ENCODE data around the gene TMEM125.

The TMEM125 gene

DNA sequence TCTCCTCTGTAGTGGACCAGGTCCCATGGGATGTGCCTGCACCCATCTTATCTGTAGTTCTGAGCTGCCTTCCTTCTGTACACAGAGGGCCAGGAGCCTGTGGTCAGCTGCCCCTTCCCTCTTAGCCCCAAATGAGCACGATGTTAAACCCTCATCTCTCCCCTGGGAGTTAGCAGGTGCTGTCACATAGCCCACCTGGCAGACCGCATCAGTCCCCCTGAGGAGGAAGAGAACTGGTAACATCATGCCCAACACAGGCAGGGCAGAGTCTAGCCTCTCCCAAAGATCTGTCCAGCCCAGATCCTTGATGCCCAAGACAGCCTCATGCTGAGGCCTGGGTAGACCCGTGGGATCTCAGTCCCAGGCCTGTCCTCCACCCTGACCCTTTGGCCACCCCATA lies 35.7 kb downstream of the TMEM125 start:
- no peaks in the 10 kb centered on the region for H3F3A ChIP-seq (ENCODE audit: control insufficient read depth, insufficient read depth)
- H3K4me2 ChIP-seq (ENCODE audit: low read length), result no peak overlapping the region
- no peak for TF ChIP-seq EZH2phosphoT487 (IDR thresholded peaks at IDR 0.05; ENCODE audit: borderline replicate concordance, low read length)
- TF ChIP-seq, protein P1, sequence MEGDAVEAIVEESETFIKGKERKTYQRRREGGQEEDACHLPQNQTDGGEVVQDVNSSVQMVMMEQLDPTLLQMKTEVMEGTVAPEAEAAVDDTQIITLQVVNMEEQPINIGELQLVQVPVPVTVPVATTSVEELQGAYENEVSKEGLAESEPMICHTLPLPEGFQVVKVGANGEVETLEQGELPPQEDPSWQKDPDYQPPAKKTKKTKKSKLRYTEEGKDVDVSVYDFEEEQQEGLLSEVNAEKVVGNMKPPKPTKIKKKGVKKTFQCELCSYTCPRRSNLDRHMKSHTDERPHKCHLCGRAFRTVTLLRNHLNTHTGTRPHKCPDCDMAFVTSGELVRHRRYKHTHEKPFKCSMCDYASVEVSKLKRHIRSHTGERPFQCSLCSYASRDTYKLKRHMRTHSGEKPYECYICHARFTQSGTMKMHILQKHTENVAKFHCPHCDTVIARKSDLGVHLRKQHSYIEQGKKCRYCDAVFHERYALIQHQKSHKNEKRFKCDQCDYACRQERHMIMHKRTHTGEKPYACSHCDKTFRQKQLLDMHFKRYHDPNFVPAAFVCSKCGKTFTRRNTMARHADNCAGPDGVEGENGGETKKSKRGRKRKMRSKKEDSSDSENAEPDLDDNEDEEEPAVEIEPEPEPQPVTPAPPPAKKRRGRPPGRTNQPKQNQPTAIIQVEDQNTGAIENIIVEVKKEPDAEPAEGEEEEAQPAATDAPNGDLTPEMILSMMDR (IDR thresholded peaks at IDR 0.05; ENCODE audit: low read depth, low read length, poor library complexity, severe bottlenecking), result no peak

DNA sequence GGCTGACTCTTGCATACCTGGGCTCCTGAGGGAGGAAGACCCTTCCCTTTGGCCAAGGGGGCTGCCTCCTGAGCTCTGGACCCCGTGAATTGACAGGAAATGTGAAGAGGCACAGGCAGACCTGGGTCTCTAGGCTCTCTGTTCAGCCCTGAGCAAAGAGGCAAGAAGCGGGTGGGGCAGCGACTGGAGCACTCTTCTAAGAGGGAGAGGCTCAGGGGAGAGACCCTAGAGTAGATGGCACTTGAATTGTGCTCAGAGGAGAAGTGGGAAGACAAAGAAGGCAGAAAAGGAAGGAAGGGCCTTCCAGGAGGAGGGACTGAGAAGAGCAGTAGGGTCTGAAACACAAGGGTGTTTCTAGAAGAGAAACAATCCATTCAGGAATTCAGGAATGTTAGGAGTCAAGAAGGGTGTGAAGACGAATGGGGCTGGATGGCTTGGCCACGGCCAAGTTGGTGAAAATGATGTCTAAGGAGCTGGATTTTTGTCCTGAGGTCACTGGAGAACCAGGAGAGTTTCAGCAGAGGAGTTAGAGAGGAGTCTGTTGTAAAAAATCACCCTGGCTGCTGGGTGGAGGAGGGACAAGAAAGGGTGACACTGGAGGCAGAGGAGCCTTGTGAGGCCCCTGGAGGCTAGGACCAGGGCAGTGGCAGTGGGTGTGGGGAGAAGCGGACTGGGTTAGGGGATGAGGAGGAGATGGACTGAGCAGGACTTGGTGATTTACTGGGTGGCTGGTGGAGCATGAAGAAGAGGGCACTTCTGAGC lies 36.3 kb downstream of the TMEM125 start:
- Histone ChIP-seq H3F3A (ENCODE audit: control insufficient read depth, insufficient read depth) (no peaks in the 10 kb centered on the region), H3K9me2 (replicated peaks; ENCODE audit: control insufficient read depth, low read length) (no peaks in the 10 kb centered on the region), H3K79me2 (ENCODE audit: control insufficient read depth, low read length) (no peaks in the 10 kb centered on the region), H3K4me2 (ENCODE audit: low read length) (no peak overlapping the region), H3K4me1 (ENCODE audit: control insufficient read depth, low read length) (peaks cover 5% of the 10 kb centered on the region; the same call in 1 of the 2 replicates), H3K4me3 (ENCODE audit: low read length) (no peak overlapping the region), H3K36me3 (ENCODE audit: control insufficient read depth, low read length) (no peaks in the 10 kb centered on the region), H3K27ac (ENCODE audit: low read depth, low read length) (no peak overlapping the region), H3K9me3 (ENCODE audit: control insufficient read depth, insufficient read depth, low read length) (no peaks in the 10 kb centered on the region), H4K20me1 (ENCODE audit: control insufficient read depth, insufficient read depth, low read depth, low read length) (no peaks in the 10 kb centered on the region), H3K27me3 (ENCODE audit: control insufficient read depth, low read length) (0 out of 2 replicates have a peak, but pooled peaks cover 3% of the 10 kb centered on the region)
- TF ChIP-seq, protein P1 (IDR thresholded peaks at IDR 0.05; ENCODE audit: low read depth, low read length, poor library complexity, severe bottlenecking), result no peak
- TF ChIP-seq EZH2phosphoT487 (IDR thresholded peaks at IDR 0.05; ENCODE audit: borderline replicate concordance, low read length), result no peak

More for the DNA sequence above, 35.7 kb downstream of the TMEM125 start:
- no peak overlapping the region for H3K4me3 ChIP-seq (ENCODE audit: low read length)
- H3K27ac ChIP-seq (ENCODE audit: low read depth, low read length), result no peak overlapping the region
- peaks cover 5% of the 10 kb centered on the region; the same call in 1 of the 2 replicates for H3K4me1 ChIP-seq (ENCODE audit: control insufficient read depth, low read length)
- H3K9me3 ChIP-seq (ENCODE audit: control insufficient read depth, insufficient read depth, low read length), result no peaks in the 10 kb centered on the region
- no peaks in the 10 kb centered on the region for H4K20me1 ChIP-seq (ENCODE audit: control insufficient read depth, insufficient read depth, low read depth, low read length)
- H3K36me3 ChIP-seq (ENCODE audit: control insufficient read depth, low read length), result no peaks in the 10 kb centered on the region
- H3K79me2 ChIP-seq (ENCODE audit: control insufficient read depth, low read length), result no peaks in the 10 kb centered on the region
- 0 out of 2 replicates have a peak, but pooled peaks cover 3% of the 10 kb centered on the region for H3K27me3 ChIP-seq (ENCODE audit: control insufficient read depth, low read length)
- H3K9me2 ChIP-seq (replicated peaks; ENCODE audit: control insufficient read depth, low read length), result no peaks in the 10 kb centered on the region

DNA sequence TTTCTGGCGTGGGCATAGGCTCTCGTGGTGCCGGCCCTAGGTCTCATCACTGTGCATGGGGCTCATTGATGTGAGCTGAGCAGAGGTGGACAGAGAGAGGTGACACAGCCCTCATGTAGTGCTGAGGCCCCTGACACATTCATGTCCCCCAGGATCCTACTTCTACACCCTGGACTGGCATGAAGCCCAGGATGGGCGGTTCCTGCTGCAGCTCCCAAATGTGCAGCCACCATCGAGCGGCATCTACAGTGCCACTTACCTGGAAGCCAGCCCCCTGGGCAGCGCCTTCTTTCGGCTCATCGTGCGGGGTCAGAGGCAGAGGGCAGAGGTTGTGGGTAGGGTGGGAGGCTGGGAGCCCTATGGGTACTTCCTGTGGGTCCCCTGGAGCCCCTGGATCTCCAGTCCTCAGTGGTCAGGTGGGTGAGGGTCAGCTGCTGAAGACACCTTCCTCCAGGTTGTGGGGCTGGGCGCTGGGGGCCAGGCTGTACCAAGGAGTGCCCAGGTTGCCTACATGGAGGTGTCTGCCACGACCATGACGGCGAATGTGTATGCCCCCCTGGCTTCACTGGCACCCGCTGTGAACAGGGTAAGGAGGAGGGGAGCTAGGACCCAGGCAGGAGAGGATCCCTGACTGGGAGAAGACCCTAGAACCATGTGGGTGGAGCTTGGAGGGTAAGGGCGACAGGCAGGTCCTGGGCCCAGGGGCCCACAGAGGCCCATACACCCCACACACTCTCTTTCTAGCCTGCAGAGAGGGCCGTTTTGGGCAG lies 37.1 kb downstream of the TMEM125 start:
- no peaks in the 10 kb centered on the region for H3K36me3 ChIP-seq (ENCODE audit: control insufficient read depth, low read length)
- no peak overlapping the region for H3K27ac ChIP-seq (ENCODE audit: low read depth, low read length)
- no peaks in the 10 kb centered on the region for H3K9me2 ChIP-seq (replicated peaks; ENCODE audit: control insufficient read depth, low read length)
- no peak for TF ChIP-seq EZH2phosphoT487 (IDR thresholded peaks at IDR 0.05; ENCODE audit: borderline replicate concordance, low read length)
- TF ChIP-seq, protein P1 (IDR thresholded peaks at IDR 0.05; ENCODE audit: low read depth, low read length, poor library complexity, severe bottlenecking), result no peak
- no peaks in the 10 kb centered on the region for H3F3A ChIP-seq (ENCODE audit: control insufficient read depth, insufficient read depth)
- H4K20me1 ChIP-seq (ENCODE audit: control insufficient read depth, insufficient read depth, low read depth, low read length), result no peaks in the 10 kb centered on the region
- H3K9me3 ChIP-seq (ENCODE audit: control insufficient read depth, insufficient read depth, low read length), result no peaks in the 10 kb centered on the region
- H3K4me2 ChIP-seq (ENCODE audit: low read length), result no peak overlapping the region
- H3K4me1 ChIP-seq (ENCODE audit: control insufficient read depth, low read length), result peaks cover 5% of the 10 kb centered on the region; the same call in 1 of the 2 replicates
- H3K27me3 ChIP-seq (ENCODE audit: control insufficient read depth, low read length), result 0 out of 2 replicates have a peak, but pooled peaks cover 3% of the 10 kb centered on the region
- H3K4me3 ChIP-seq (ENCODE audit: low read length), result no peak overlapping the region
- no peaks in the 10 kb centered on the region for H3K79me2 ChIP-seq (ENCODE audit: control insufficient read depth, low read length)
